ENCODE results near the gene RIPPLY3.

RIPPLY3 gene

DNA sequence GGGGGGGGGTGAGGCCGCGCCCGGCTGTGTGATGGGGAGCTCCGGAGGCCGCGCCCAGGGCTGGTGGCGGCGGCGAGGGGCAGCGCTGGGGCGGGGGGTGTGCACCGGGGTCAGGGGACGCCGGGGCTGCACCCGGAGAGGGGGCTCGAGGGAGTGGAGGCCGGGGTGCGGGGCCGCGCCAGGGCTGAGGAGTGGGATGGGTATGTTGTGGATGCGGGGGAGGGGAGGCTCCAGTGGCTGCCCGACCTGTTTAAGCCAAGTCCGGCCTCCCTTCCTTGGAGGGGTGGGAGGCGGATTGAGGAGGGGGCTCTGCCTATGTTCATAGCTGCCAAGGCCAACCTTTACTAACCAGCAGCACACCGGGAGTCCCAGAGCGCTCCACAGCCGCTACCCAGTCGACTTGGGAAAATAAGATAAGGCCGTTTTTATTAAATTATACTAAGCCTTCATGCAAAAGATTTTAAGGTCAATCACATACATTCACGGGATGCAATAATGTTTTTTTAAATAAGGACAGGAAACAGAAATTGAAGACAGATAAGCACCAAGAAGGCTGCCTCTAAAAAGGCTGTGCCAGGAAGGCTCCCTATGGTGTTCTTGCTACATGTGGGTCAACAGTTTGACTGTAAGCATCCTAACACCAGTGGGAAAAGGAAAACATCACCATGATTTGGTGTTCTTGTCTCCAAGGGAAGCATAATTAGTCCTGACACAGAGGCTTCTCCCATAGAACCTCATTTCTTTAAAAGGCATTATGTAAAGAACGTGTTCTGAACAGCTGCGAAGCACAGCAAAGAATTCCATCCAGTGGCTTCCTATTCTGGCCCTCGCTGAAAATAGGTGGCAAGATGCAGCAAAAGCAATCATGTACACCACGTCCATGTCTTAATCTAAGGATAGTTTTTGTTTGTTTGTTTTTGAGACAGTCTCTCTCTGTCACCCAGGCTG, 39.4 kb upstream of the RIPPLY3 start:
- no peaks in the 10 kb centered on the region for H3K4me1 ChIP-seq
- H3K27ac ChIP-seq, result peak overlapping the region; percentile 66
- H3K9me3 ChIP-seq (ENCODE audit: control insufficient read depth, low read length), result no peaks in the 10 kb centered on the region
- H3K27me3 ChIP-seq (ENCODE audit: control insufficient read depth, insufficient read depth, low read length), result no peaks in the 10 kb centered on the region
- H3K79me2 ChIP-seq, result no peaks in the 10 kb centered on the region
- H2AFZ ChIP-seq, result peak overlapping the region; percentile 80
- no peak overlapping the region for H3K9ac ChIP-seq
- TF ChIP-seq, protein P1, sequence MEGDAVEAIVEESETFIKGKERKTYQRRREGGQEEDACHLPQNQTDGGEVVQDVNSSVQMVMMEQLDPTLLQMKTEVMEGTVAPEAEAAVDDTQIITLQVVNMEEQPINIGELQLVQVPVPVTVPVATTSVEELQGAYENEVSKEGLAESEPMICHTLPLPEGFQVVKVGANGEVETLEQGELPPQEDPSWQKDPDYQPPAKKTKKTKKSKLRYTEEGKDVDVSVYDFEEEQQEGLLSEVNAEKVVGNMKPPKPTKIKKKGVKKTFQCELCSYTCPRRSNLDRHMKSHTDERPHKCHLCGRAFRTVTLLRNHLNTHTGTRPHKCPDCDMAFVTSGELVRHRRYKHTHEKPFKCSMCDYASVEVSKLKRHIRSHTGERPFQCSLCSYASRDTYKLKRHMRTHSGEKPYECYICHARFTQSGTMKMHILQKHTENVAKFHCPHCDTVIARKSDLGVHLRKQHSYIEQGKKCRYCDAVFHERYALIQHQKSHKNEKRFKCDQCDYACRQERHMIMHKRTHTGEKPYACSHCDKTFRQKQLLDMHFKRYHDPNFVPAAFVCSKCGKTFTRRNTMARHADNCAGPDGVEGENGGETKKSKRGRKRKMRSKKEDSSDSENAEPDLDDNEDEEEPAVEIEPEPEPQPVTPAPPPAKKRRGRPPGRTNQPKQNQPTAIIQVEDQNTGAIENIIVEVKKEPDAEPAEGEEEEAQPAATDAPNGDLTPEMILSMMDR (IDR thresholded peaks at IDR 0.05), result no peak
- H3K4me2 ChIP-seq (ENCODE audit: low read length), result peak overlapping the region; percentile 75
- no peaks in the 10 kb centered on the region for H3K36me3 ChIP-seq (ENCODE audit: control insufficient read depth, insufficient read depth, low read length)
- peak overlapping the region; percentile 62 for H3K4me3 ChIP-seq (ENCODE audit: low read depth, low read length)

DNA sequence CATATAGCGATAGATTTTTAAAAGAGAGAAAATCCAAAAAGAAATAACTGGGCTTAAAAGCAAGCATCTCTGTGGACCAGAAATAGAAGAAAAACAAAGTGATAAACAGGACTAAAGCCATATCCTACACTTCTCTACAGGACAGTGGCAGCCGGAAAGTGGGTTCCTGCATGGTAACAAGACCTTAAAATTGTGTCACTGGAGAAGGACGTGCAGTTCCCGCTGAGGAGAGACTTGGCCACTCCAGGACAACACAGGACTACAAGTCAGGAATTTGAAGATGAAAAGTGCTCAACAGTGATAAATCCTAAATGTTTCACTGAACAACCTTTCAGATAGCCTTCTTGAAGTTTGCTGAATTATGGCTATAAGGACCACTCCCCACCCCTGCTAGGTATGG, 38.1 kb upstream of the RIPPLY3 start:
- no peak overlapping the region for H3K4me2 ChIP-seq (ENCODE audit: low read length)
- H3K9me3 ChIP-seq (ENCODE audit: control insufficient read depth, low read length), result no peaks in the 10 kb centered on the region
- no peak overlapping the region for H3K4me3 ChIP-seq (ENCODE audit: low read depth, low read length)
- TF ChIP-seq, protein P1 (IDR thresholded peaks at IDR 0.05), result no peak
- H3K9ac ChIP-seq, result no peak overlapping the region
- H3K79me2 ChIP-seq, result no peaks in the 10 kb centered on the region
- H2AFZ ChIP-seq, result no peak overlapping the region
- no peaks in the 10 kb centered on the region for H3K36me3 ChIP-seq (ENCODE audit: control insufficient read depth, insufficient read depth, low read length)
- H3K27me3 ChIP-seq (ENCODE audit: control insufficient read depth, insufficient read depth, low read length), result no peaks in the 10 kb centered on the region
- H3K4me1 ChIP-seq, result no peaks in the 10 kb centered on the region
- H3K27ac ChIP-seq, result no peak overlapping the region

DNA sequence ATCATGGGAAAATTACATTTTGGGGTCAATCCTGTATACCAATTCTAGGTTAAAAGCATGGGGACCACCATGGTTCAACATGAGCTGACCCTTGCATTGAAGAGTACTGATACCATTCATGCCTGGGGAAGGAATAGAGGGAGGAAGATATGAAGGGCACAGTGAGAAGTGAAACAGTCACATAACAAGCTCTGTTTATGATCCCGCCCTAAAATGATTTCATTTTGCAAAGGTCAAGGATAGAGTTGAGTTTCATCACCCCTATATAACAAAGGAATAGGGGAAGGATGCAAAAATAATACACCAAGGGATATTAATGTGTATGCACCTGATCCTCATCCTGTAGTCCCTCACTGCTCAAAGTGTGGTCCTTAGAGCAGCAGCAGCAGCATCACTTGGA, 37.5 kb upstream of the RIPPLY3 start:
- Histone ChIP-seq H3K4me3 (ENCODE audit: low read depth, low read length) (no peak overlapping the region), H3K27ac (no peak overlapping the region), H3K9ac (no peak overlapping the region), H3K27me3 (ENCODE audit: control insufficient read depth, insufficient read depth, low read length) (no peaks in the 10 kb centered on the region), H3K9me3 (ENCODE audit: control insufficient read depth, low read length) (no peaks in the 10 kb centered on the region), H3K36me3 (ENCODE audit: control insufficient read depth, insufficient read depth, low read length) (no peaks in the 10 kb centered on the region), H2AFZ (no peak overlapping the region), H3K79me2 (no peaks in the 10 kb centered on the region), H3K4me2 (ENCODE audit: low read length) (no peak overlapping the region), H3K4me1 (no peaks in the 10 kb centered on the region)
- TF ChIP-seq, protein P1 (IDR thresholded peaks at IDR 0.05), result no peak

DNA sequence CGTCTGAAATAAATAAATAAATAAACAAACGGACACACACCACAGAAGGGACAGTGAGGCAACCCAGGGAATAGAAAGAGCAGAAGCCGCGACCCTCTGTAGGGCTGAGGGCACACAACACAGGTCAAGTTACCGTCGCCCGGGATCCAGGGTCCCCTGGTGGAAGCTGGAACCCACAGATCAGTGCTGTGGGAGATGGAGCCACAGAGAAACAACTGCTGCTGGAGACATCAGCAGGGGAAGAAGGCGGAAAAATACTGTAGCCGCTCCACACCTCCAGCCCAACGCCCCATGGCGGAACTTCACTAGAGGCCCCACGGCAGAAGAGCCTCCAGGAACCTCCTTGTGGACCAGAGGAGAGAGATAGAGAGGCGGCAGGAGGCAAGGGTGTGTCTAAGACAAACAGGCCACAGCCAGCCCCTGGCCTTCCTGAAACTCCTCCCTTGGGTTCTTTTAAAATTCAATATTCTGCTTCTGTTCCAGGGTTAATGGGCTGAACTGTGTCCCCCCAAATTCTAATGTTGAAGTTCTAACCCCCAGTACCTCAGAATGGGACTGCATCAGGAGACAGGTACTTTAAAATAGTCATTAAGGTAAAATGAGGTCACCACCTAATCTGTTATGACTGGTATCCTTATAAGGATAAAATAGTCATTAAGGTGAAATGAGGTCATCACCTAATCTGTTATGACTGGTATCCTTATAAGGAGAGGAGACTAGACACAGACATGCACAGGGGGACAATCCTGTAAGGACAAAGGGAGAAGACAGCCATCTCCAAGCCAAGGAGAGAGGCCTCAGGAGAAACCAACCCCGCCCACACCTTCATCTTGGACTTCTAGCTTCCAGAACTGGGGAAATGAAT, 32.3 kb upstream of the RIPPLY3 start:
- H3K4me2 ChIP-seq (ENCODE audit: low read length), result no peak overlapping the region
- H3K36me3 ChIP-seq (ENCODE audit: control insufficient read depth, insufficient read depth, low read length), result no peaks in the 10 kb centered on the region
- H2AFZ ChIP-seq, result no peak overlapping the region
- H3K9me3 ChIP-seq (ENCODE audit: control insufficient read depth, low read length), result no peaks in the 10 kb centered on the region
- no peak overlapping the region for H3K27ac ChIP-seq
- H3K9ac ChIP-seq, result no peak overlapping the region
- peaks cover 2% of the 10 kb centered on the region for H3K4me1 ChIP-seq
- no peak overlapping the region for H3K4me3 ChIP-seq (ENCODE audit: low read depth, low read length)
- H3K79me2 ChIP-seq, result no peaks in the 10 kb centered on the region
- H3K27me3 ChIP-seq (ENCODE audit: control insufficient read depth, insufficient read depth, low read length), result no peaks in the 10 kb centered on the region
- TF ChIP-seq, protein P1 (IDR thresholded peaks at IDR 0.05), result no peak
